ENCODE results near the gene CLEC18C. TPM values are rescaled to one million over a fixed set of nuclear protein-coding genes. Genes with fewer than 3 reads are reported as not detected.
"Not testable (repeated sequence)": the region's sequence is repeated elsewhere in the genome, so short reads cannot be mapped to it uniquely, and the experiment has no call there.

The CLEC18C gene
- total RNA-seq (2014; rRNA removed; shearing (Covaris generic)): not detected in 2 replicates

GRCh38 chr16:70173212-70173837 is at the start of gene CLEC18C:
Gene CLEC18C (plus strand): TSS chr16:70173787. CDS start chr16:70174279, 492 bp downstream.
- H3K9me3 ChIP-seq (replicated peaks); H3K36me3 ChIP-seq; H3K27me3 ChIP-seq (replicated peaks); H3K4me1 ChIP-seq (replicated peaks); H3K4me3 ChIP-seq; H3K27ac ChIP-seq: not testable (repeated sequence)
- DNase-seq (ENCODE audit: low read depth in 1 of 2, low spot score in 2 of 2): peak in 1 of 2 experiments; percentile 20

GRCh38 chr16:70123822-70124221 is 49.8 kb upstream of the CLEC18C start:
- H3K9me3 ChIP-seq (replicated peaks); DNase-seq (ENCODE audit: low read depth in 1 of 2, low spot score in 2 of 2); H3K27ac ChIP-seq; H3K36me3 ChIP-seq; H3K4me3 ChIP-seq; H3K4me1 ChIP-seq (replicated peaks); H3K27me3 ChIP-seq (replicated peaks): not testable (repeated sequence)

GRCh38 chr16:70126226-70126625 is 47.4 kb upstream of the CLEC18C start:
- not testable (repeated sequence) for H3K4me3 ChIP-seq; H3K4me1 ChIP-seq (replicated peaks); H3K9me3 ChIP-seq (replicated peaks); H3K27ac ChIP-seq; H3K27me3 ChIP-seq (replicated peaks); H3K36me3 ChIP-seq; DNase-seq (ENCODE audit: low read depth in 1 of 2, low spot score in 2 of 2)

GRCh38 chr16:70127706-70128105 is 45.9 kb upstream of the CLEC18C start:
- H3K9me3 ChIP-seq (replicated peaks); H3K27me3 ChIP-seq (replicated peaks); DNase-seq (ENCODE audit: low read depth in 1 of 2, low spot score in 2 of 2); H3K4me1 ChIP-seq (replicated peaks); H3K27ac ChIP-seq; H3K4me3 ChIP-seq; H3K36me3 ChIP-seq: not testable (repeated sequence)

- DNase-seq (ENCODE audit: low read depth in 1 of 2, low spot score in 2 of 2); H3K27ac ChIP-seq; H3K4me3 ChIP-seq; H3K4me1 ChIP-seq (replicated peaks); H3K27me3 ChIP-seq (replicated peaks); H3K9me3 ChIP-seq (replicated peaks); H3K36me3 ChIP-seq: not testable (repeated sequence)
Observed at GRCh38 chr16:70128844-70129243, 44.7 kb upstream of the CLEC18C start.

GRCh38 chr16:70135796-70136195 is 37.8 kb upstream of the CLEC18C start:
- not testable (repeated sequence) for H3K27me3 ChIP-seq (replicated peaks); H3K4me1 ChIP-seq (replicated peaks); H3K27ac ChIP-seq; H3K9me3 ChIP-seq (replicated peaks); DNase-seq (ENCODE audit: low read depth in 1 of 2, low spot score in 2 of 2); H3K36me3 ChIP-seq; H3K4me3 ChIP-seq

- not testable (repeated sequence) for H3K4me3 ChIP-seq; H3K4me1 ChIP-seq (replicated peaks); H3K9me3 ChIP-seq (replicated peaks); DNase-seq (ENCODE audit: low read depth in 1 of 2, low spot score in 2 of 2); H3K27ac ChIP-seq; H3K27me3 ChIP-seq (replicated peaks)
- H3K36me3 ChIP-seq: peaks cover 14% of the 10 kb centered on the region
Observed at GRCh38 chr16:70136595-70136994, 37.0 kb upstream of the CLEC18C start.

- peaks cover 14% of the 10 kb centered on the region for H3K36me3 ChIP-seq
- H3K4me3 ChIP-seq; H3K27ac ChIP-seq; DNase-seq (ENCODE audit: low read depth in 1 of 2, low spot score in 2 of 2); H3K9me3 ChIP-seq (replicated peaks); H3K27me3 ChIP-seq (replicated peaks); H3K4me1 ChIP-seq (replicated peaks): not testable (repeated sequence)
Observed at GRCh38 chr16:70142739-70143138, 30.8 kb upstream of the CLEC18C start.

- not testable (repeated sequence) for H3K9me3 ChIP-seq (replicated peaks); DNase-seq (ENCODE audit: low read depth in 1 of 2, low spot score in 2 of 2); H3K4me3 ChIP-seq; H3K27ac ChIP-seq; H3K4me1 ChIP-seq (replicated peaks); H3K27me3 ChIP-seq (replicated peaks)
- H3K36me3 ChIP-seq: peaks cover 14% of the 10 kb centered on the region
Observed at GRCh38 chr16:70143231-70143895, 30.2 kb upstream of the CLEC18C start.

- H3K9me3 ChIP-seq (replicated peaks); DNase-seq (ENCODE audit: low read depth in 1 of 2, low spot score in 2 of 2); H3K27ac ChIP-seq; H3K4me3 ChIP-seq; H3K4me1 ChIP-seq (replicated peaks); H3K27me3 ChIP-seq (replicated peaks): not testable (repeated sequence)
- peaks cover 39% of the 10 kb centered on the region for H3K36me3 ChIP-seq
Observed at GRCh38 chr16:70147853-70148252, 25.7 kb upstream of the CLEC18C start.

GRCh38 chr16:70148453-70148852 is 25.1 kb upstream of the CLEC18C start:
- not testable (repeated sequence) for H3K9me3 ChIP-seq (replicated peaks); DNase-seq (ENCODE audit: low read depth in 1 of 2, low spot score in 2 of 2); H3K4me1 ChIP-seq (replicated peaks); H3K4me3 ChIP-seq; H3K27ac ChIP-seq; H3K27me3 ChIP-seq (replicated peaks)
- H3K36me3 ChIP-seq: peaks cover 45% of the 10 kb centered on the region

GRCh38 chr16:70149296-70149695 is 24.3 kb upstream of the CLEC18C start:
- not testable (repeated sequence) for H3K9me3 ChIP-seq (replicated peaks); H3K4me1 ChIP-seq (replicated peaks); DNase-seq (ENCODE audit: low read depth in 1 of 2, low spot score in 2 of 2); H3K4me3 ChIP-seq; H3K27ac ChIP-seq; H3K27me3 ChIP-seq (replicated peaks)
- peaks cover 53% of the 10 kb centered on the region for H3K36me3 ChIP-seq

GRCh38 chr16:70151391-70151790 is 22.2 kb upstream of the CLEC18C start:
- Histone ChIP-seq H3K36me3 (peaks cover 57% of the 10 kb centered on the region), H3K4me3 (no peak overlapping the region), H3K27me3 (replicated peaks) (no peaks in the 10 kb centered on the region), H3K9me3 (replicated peaks) (no peaks in the 10 kb centered on the region), H3K27ac (no peak overlapping the region), H3K4me1 (replicated peaks) (no peaks in the 10 kb centered on the region)
- no peak for DNase-seq (ENCODE audit: low read depth in 1 of 2, low spot score in 2 of 2)

GRCh38 chr16:70151941-70152509 is 21.6 kb upstream of the CLEC18C start:
- H3K9me3 ChIP-seq (replicated peaks): no peaks in the 10 kb centered on the region
- H3K4me1 ChIP-seq (replicated peaks): no peaks in the 10 kb centered on the region
- H3K27ac ChIP-seq: no peak overlapping the region
- no peak overlapping the region for H3K4me3 ChIP-seq
- no peak for DNase-seq (ENCODE audit: low read depth in 1 of 2, low spot score in 2 of 2)
- H3K27me3 ChIP-seq (replicated peaks): no peaks in the 10 kb centered on the region
- peaks cover 63% of the 10 kb centered on the region for H3K36me3 ChIP-seq
